ENCODE data around the gene MINK1. TPM values are rescaled to one million over a fixed set of nuclear protein-coding genes. Genes with fewer than 3 reads are reported as not detected.

The MINK1 gene
- total and polyA plus RNA-seq, 2 of the 13 experiments (the other 11 are each of a cell fraction or from before 2014, with no cell fraction given): 17.2 to 63.9 TPM

- H4K20me1 ChIP-seq (ENCODE audit: insufficient read depth, low read length): no peaks in the 10 kb centered on the region
- WGBS (ENCODE audit: low lambda C conversion rate): 97% methylated on average over 17 of the region's 17 CpGs
- H3K27me3 ChIP-seq (ENCODE audit: control insufficient read depth in 1 of 2, insufficient read depth in 2 of 2, low read length in 2 of 2): no peaks in the 10 kb centered on the region
- no TSS peak for BruUV-seq (replicated peaks)
- no peak overlapping the region for H2AFZ ChIP-seq (ENCODE audit: low read length)
- TF ChIP-seq PHF21A (CRISPR knock-in tag; IDR thresholded peaks at IDR 0.05): no peak
- TF ChIP-seq ZMYM3 (CRISPR knock-in tag; IDR thresholded peaks at IDR 0.05): no peak
- no peak for TF ChIP-seq CHD2 (IDR thresholded peaks at IDR 0.05; ENCODE audit: low read depth, low read length)
- TF ChIP-seq FOXA3 (CRISPR knock-in tag; IDR thresholded peaks at IDR 0.05): no peak
- no peak for TF ChIP-seq MXI1 (IDR thresholded peaks at IDR 0.05; ENCODE audit: borderline replicate concordance, low read depth, low read length)
- no peak for TF ChIP-seq ZNF564 (CRISPR knock-in tag; IDR thresholded peaks at IDR 0.05)
- no peak for TF ChIP-seq USF2 (IDR thresholded peaks at IDR 0.05; ENCODE audit: low read depth, low read length)
- no peak for TF ChIP-seq USF2 (CRISPR knock-in tag; IDR thresholded peaks at IDR 0.05; ENCODE audit: borderline replicate concordance)
- TF ChIP-seq ZNF766 (CRISPR knock-in tag; IDR thresholded peaks at IDR 0.05; ENCODE audit: borderline replicate concordance): no peak
- TF ChIP-seq ZNF703 (CRISPR knock-in tag; IDR thresholded peaks at IDR 0.05; ENCODE audit: borderline replicate concordance): no peak
- no peak for TF ChIP-seq DNMT3B (CRISPR knock-in tag; conservative IDR thresholded peaks at IDR 0.05)
- TF ChIP-seq, protein P1, sequence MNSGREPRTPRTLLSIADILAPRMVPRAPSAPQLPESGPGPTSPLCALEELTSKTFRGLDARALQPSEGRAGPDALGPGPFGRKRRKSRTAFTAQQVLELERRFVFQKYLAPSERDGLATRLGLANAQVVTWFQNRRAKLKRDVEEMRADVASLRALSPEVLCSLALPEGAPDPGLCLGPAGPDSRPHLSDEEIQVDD (CRISPR knock-in tag; IDR thresholded peaks at IDR 0.05; ENCODE audit: borderline replicate concordance): no peak
- TF ChIP-seq PAF1 (CRISPR knock-in tag; IDR thresholded peaks at IDR 0.05): no peak
- peaks cover 68% of the 10 kb centered on the region for H3K4me1 ChIP-seq (ENCODE audit: insufficient read depth, low read length)
- no peak overlapping the region for H3K9ac ChIP-seq (ENCODE audit: insufficient read depth, low read depth, low read length)
- no peak for DNase-seq (ENCODE audit: low spot score)
- in situ Hi-C loops (cut with HindIII; ENCODE audit: extremely low pct_ligation_motif_present, low pct_unique_long_range_greater_than_20kb) (no loop called here), intact Hi-C loops (cut with micrococcal nuclease; ENCODE audit: unreplicated experiment) (no loop called here)
- ChIA-PET POLR2A (interaction anchor here (1.6 kb wide), 1 partner anchor 146 kb away, joined by 6 read pairs; the partner anchor contains the start of gene ARRB2), CTCF (ENCODE audit: low intra/inter-chr PET ratio, low total read pairs) (no interaction called here)
- peaks cover 9 to 37% of the 10 kb centered on the region in 2 experiments for H3K36me3 ChIP-seq (replicated peaks in 1 of 2; ENCODE audit: control insufficient read depth in 1 of 2, insufficient read depth in 2 of 2, low read length in 2 of 2)
- H3K4me3 ChIP-seq (replicated peaks in 1 of 3; ENCODE audit: insufficient read depth in 1 of 3, low read depth in 2 of 3, low read length in 3 of 3): no peak overlapping the region
- no peak overlapping the region for H3K27ac ChIP-seq (ENCODE audit: extremely low read length, insufficient read depth, low read length)
- FAIRE-seq: no peak
- H3K79me2 ChIP-seq (ENCODE audit: insufficient read depth, low read length): peaks cover 49% of the 10 kb centered on the region
- ATAC-seq: no peak
- no peaks in the 10 kb centered on the region for H3K9me3 ChIP-seq (ENCODE audit: low read length)
- no peak overlapping the region for H3K4me2 ChIP-seq (ENCODE audit: low read depth, low read length)
Measured at GRCh38 chr17:4856271-4856936, 23.3 kb downstream of the MINK1 start.
